ENCODE data around the gene SMAD7. TPM values are rescaled to one million over a fixed set of nuclear protein-coding genes. Genes with fewer than 3 reads are reported as not detected.

Gene SMAD7
- total and polyA plus RNA-seq, 4 experiments from 2014 or later, result 2.7 to 31.2 (median 17.9) TPM

GRCh38 chr18:48875942-48876511, 74.7 kb downstream of the SMAD7 start:
- CTCF ChIA-PET (ENCODE audit: partially characterized antibody), result no interaction called here
- Histone ChIP-seq H3K9me3 (ENCODE audit: control insufficient read depth in 1 of 2, low read length in 2 of 2) (no peaks in the 10 kb centered on the region), H3K4me3 (ENCODE audit: low read length in 2 of 2) (no peak overlapping the region), H3K36me3 (ENCODE audit: insufficient read depth, low read length) (no peaks in the 10 kb centered on the region), H3K4me1 (ENCODE audit: insufficient read depth, low read length) (no peaks in the 10 kb centered on the region), H3K27ac (ENCODE audit: low read depth, low read length) (no peak overlapping the region), H3K27me3 (ENCODE audit: insufficient read depth, low read length) (no peaks in the 10 kb centered on the region)
- intact Hi-C loops (cut with micrococcal nuclease), result no loop called here
- H3K27me3 Mint-ChIP-seq, result peaks cover 0 to 2% of the 10 kb centered on the region in 2 donors
- H3K4me1 Mint-ChIP-seq, result peaks cover 9 to 21% (median 12%) of the 10 kb centered on the region in 4 donors
- no peak for DNase-seq
- no peaks in the 10 kb centered on the region for H3K36me3 Mint-ChIP-seq
- peak overlapping the region in 1 of 7 donors; percentile 29 for H3K27ac Mint-ChIP-seq
- H3K9me3 Mint-ChIP-seq, result no peaks in the 10 kb centered on the region
- no peak overlapping the region for H3K4me3 Mint-ChIP-seq
- POLR2A ChIA-PET (ENCODE audit: partially characterized antibody), result interaction anchor here (0.7 kb wide), 1 partner anchor 64 kb away, joined by 3 read pairs; no protein-coding TSS in a partner anchor

GRCh38 chr18:48875314-48875941, 75.3 kb downstream of the SMAD7 start:
- intact Hi-C loops (cut with micrococcal nuclease), result no loop called here
- H3K27ac ChIP-seq (ENCODE audit: low read depth, low read length), result no peak overlapping the region
- H3K27me3 ChIP-seq (ENCODE audit: insufficient read depth, low read length), result no peaks in the 10 kb centered on the region
- Mint-ChIP-seq H3K27ac (peak overlapping the region in 2 of 7 donors; percentile 50), H3K4me3 (no peak overlapping the region), H3K9me3 (no peaks in the 10 kb centered on the region), H3K27me3 (peaks cover 0 to 2% of the 10 kb centered on the region in 2 donors), H3K36me3 (no peaks in the 10 kb centered on the region), H3K4me1 (peaks cover 3 to 19% (median 8%) of the 10 kb centered on the region in 4 donors)
- DNase-seq, result no peak
- H3K4me3 ChIP-seq (ENCODE audit: low read length in 2 of 2), result no peak overlapping the region
- H3K4me1 ChIP-seq (ENCODE audit: insufficient read depth, low read length), result no peaks in the 10 kb centered on the region
- CTCF ChIA-PET (ENCODE audit: partially characterized antibody), result no interaction called here
- POLR2A ChIA-PET (ENCODE audit: partially characterized antibody), result no interaction called here
- H3K9me3 ChIP-seq (ENCODE audit: control insufficient read depth in 1 of 2, low read length in 2 of 2), result no peaks in the 10 kb centered on the region
- H3K36me3 ChIP-seq (ENCODE audit: insufficient read depth, low read length), result no peaks in the 10 kb centered on the region

GRCh38 chr18:48874701-48875162, 76.0 kb downstream of the SMAD7 start:
- no peaks in the 10 kb centered on the region for H3K9me3 Mint-ChIP-seq
- no peak overlapping the region for H3K4me3 ChIP-seq (ENCODE audit: low read length in 2 of 2)
- no peaks in the 10 kb centered on the region for H3K36me3 ChIP-seq (ENCODE audit: insufficient read depth, low read length)
- no peaks in the 10 kb centered on the region for H3K9me3 ChIP-seq (ENCODE audit: control insufficient read depth in 1 of 2, low read length in 2 of 2)
- peaks cover 5% of the 10 kb centered on the region for H3K4me1 ChIP-seq (ENCODE audit: insufficient read depth, low read length)
- ChIA-PET CTCF (ENCODE audit: partially characterized antibody) (no interaction called here), POLR2A (ENCODE audit: partially characterized antibody) (no interaction called here)
- peak overlapping the region in 1 of 7 donors; percentile 13 for H3K27ac Mint-ChIP-seq
- no peaks in the 10 kb centered on the region for H3K36me3 Mint-ChIP-seq
- no peak for DNase-seq
- no peak overlapping the region for H3K4me3 Mint-ChIP-seq
- no peaks in the 10 kb centered on the region for H3K27me3 ChIP-seq (ENCODE audit: insufficient read depth, low read length)
- H3K27me3 Mint-ChIP-seq, result peaks cover 0 to 2% of the 10 kb centered on the region in 2 donors
- peaks cover under 1 to 17% (median 7%) of the 10 kb centered on the region in 4 donors for H3K4me1 Mint-ChIP-seq
- H3K27ac ChIP-seq (ENCODE audit: low read depth, low read length), result no peak overlapping the region
- intact Hi-C loops (cut with micrococcal nuclease), result no loop called here

DNA sequence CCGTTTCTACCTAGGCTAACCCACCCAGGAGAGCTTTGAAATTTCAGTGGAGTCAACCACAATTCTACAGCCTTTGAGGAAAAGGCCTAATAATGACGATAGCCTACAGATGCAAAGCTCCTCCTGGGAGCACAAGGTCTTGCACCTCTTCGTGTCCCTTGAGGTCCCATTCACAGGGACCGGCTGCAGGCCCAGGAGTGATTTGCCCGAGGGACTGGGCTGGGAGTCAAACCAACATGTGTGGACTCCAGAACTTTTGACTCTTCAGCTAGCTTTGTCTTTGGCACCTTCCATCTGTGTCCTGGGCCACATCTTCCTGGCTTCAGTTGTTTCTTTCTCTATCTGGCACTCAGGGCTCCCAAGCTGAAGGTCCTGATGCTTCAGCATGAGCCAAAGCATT, 76.5 kb downstream of the SMAD7 start:
- Histone ChIP-seq H3K36me3 (ENCODE audit: insufficient read depth, low read length) (no peaks in the 10 kb centered on the region), H3K4me3 (ENCODE audit: low read length in 2 of 2) (no peak overlapping the region), H3K27ac (ENCODE audit: low read depth, low read length) (no peak overlapping the region), H3K4me1 (ENCODE audit: insufficient read depth, low read length) (peaks cover 10% of the 10 kb centered on the region), H3K27me3 (ENCODE audit: insufficient read depth, low read length) (no peaks in the 10 kb centered on the region), H3K9me3 (ENCODE audit: control insufficient read depth in 1 of 2, low read length in 2 of 2) (no peaks in the 10 kb centered on the region)
- no peaks in the 10 kb centered on the region for H3K9me3 Mint-ChIP-seq
- intact Hi-C loops (cut with micrococcal nuclease), result no loop called here
- H3K4me1 Mint-ChIP-seq, result peaks cover 6 to 22% (median 7%) of the 10 kb centered on the region in 4 donors
- CTCF ChIA-PET (ENCODE audit: partially characterized antibody), result interaction anchor here (0.7 kb wide), 1 partner anchor 39 kb away, joined by 3 read pairs; no protein-coding TSS in a partner anchor
- H3K36me3 Mint-ChIP-seq, result no peaks in the 10 kb centered on the region
- peak overlapping the region in 2 of 7 donors; percentile 2 to 13 for H3K27ac Mint-ChIP-seq
- peaks cover 0 to 2% of the 10 kb centered on the region in 2 donors for H3K27me3 Mint-ChIP-seq
- H3K4me3 Mint-ChIP-seq, result no peak overlapping the region
- POLR2A ChIA-PET (ENCODE audit: partially characterized antibody), result no interaction called here
- DNase-seq, result no peak

DNA sequence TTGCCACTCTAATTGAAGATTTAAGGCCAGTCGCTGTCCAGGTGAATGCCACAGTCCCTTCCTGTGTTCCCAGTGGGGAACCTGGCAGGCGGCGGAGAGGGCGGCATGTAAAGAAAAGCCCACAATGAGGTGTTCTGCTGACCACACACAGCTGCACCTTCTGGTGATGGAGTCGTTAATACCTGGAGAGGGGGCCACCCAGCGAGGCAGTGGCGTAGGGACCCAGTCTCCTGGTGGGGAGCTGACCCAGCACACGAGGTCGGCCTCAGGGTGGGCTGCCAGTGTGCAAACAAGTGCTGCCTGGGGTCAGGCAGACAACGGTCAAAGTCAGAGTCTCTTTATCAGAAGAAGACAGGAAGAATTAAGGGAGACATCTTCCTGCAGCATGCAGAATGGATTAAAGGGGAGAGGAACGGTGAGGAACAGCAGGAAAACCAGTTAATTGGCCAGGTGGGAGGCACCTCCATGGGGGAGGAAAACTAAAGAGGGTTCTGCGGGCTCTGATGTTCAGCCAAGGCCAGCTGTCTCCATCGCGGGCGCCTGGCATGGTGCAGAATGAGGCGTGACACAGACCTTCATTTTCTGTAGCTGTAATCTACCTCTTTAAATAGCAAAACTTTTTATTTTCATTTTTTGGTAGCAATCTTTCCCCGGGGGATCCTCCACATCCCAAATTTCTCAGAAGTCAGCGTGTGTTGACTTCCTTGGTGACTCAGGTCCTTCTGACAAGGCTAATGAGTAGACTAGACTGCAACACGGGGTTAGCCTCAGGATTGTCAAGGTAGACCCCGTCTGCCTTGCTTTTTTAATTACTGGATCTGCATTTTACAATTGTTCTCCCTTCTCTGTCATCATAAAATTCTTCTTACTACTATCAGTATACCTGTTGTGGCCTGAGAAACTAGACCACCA, 78.3 kb downstream of the SMAD7 start:
- H3K4me1 ChIP-seq (ENCODE audit: insufficient read depth, low read length), result peaks cover 26% of the 10 kb centered on the region
- Mint-ChIP-seq H3K27me3 (no peaks in the 10 kb centered on the region), H3K27ac (peak overlapping the region in 6 of 7 donors; percentile 28 to 83 (median 52)), H3K9me3 (no peaks in the 10 kb centered on the region), H3K4me1 (peaks cover 18 to 32% (median 20%) of the 10 kb centered on the region in 4 donors), H3K36me3 (no peaks in the 10 kb centered on the region), H3K4me3 (no peak overlapping the region)
- CTCF ChIA-PET (ENCODE audit: partially characterized antibody), result interaction anchor here (0.5 kb wide), 1 partner anchor 8 kb away, joined by 4 read pairs; no protein-coding TSS in a partner anchor
- DNase-seq, result no peak
- H3K36me3 ChIP-seq (ENCODE audit: insufficient read depth, low read length), result no peaks in the 10 kb centered on the region
- no peak overlapping the region for H3K4me3 ChIP-seq (ENCODE audit: low read length in 2 of 2)
- POLR2A ChIA-PET (ENCODE audit: partially characterized antibody), result no interaction called here
- H3K27me3 ChIP-seq (ENCODE audit: insufficient read depth, low read length), result no peaks in the 10 kb centered on the region
- intact Hi-C loops (cut with micrococcal nuclease), result no loop called here
- H3K27ac ChIP-seq (ENCODE audit: low read depth, low read length), result no peak overlapping the region
- no peaks in the 10 kb centered on the region for H3K9me3 ChIP-seq (ENCODE audit: control insufficient read depth in 1 of 2, low read length in 2 of 2)

DNA sequence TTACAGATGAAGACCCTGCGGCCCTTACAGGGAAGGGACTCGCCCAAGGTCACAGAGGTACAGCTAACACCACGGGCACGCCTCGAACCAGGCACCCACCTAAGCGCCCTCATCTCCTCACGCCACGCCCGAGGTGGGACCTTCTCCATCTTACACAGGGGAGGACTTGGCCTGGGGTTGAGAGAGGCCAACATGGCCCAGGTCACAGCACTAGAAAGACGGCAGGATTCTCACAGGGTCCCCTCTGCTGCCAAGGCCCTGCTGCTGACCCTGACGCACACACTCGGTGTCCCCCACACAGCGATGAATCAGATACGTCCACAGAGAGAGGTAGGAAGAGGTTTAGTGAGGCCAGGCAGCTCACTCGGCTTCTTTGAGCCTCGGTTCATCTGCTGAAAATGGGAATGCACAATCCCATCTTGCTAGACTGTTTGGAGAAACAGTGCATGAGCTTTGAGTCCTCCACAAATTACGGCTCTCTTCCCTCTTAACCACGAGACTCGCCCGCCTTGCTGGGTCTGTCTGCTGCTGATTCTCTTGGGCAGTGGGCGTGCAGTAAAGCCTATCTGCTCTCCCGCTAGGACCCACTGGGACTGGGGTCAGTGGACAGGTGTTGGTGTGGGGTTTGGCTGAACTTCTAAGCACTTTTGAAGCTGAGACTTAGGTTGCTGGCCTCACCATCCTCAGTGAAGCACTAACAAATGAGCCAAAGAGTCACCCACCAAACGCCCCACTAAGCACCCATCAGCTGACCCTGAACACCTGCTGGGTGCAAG, 79.2 kb downstream of the SMAD7 start:
- H3K9me3 Mint-ChIP-seq, result no peaks in the 10 kb centered on the region
- no peaks in the 10 kb centered on the region for H3K9me3 ChIP-seq (ENCODE audit: control insufficient read depth in 1 of 2, low read length in 2 of 2)
- H3K4me3 Mint-ChIP-seq, result no peak overlapping the region
- H3K36me3 ChIP-seq (ENCODE audit: insufficient read depth, low read length), result no peaks in the 10 kb centered on the region
- DNase-seq, result no peak
- H3K4me1 Mint-ChIP-seq, result peaks cover 17 to 32% (median 19%) of the 10 kb centered on the region in 4 donors
- intact Hi-C loops (cut with micrococcal nuclease), result no loop called here
- peak overlapping the region in 1 of 7 donors; percentile 24 for H3K27ac Mint-ChIP-seq
- H3K36me3 Mint-ChIP-seq, result no peaks in the 10 kb centered on the region
- no peaks in the 10 kb centered on the region for H3K27me3 Mint-ChIP-seq
- no peaks in the 10 kb centered on the region for H3K27me3 ChIP-seq (ENCODE audit: insufficient read depth, low read length)
- POLR2A ChIA-PET (ENCODE audit: partially characterized antibody), result no interaction called here
- no peak overlapping the region for H3K4me3 ChIP-seq (ENCODE audit: low read length in 2 of 2)
- CTCF ChIA-PET (ENCODE audit: partially characterized antibody), result no interaction called here
- H3K27ac ChIP-seq (ENCODE audit: low read depth, low read length), result no peak overlapping the region
- peaks cover 26% of the 10 kb centered on the region for H3K4me1 ChIP-seq (ENCODE audit: insufficient read depth, low read length)

Measured in CD4-positive, alpha-beta memory T cell (primary cell).